Endothelial cell of umbilical vein (primary cell): ENCODE results near the gene CHRNA1. TPM values are rescaled to one million over a fixed set of nuclear protein-coding genes. Genes with fewer than 3 reads are reported as not detected.

Source experiments
- BruUV-seq: library from RNA; stranded (reverse); fragments of 400-500 nt; replicated peaks from 2 replicates; lab custom pipeline; 2021; lab: Mats Ljungman, UMichigan
- CTCF ChIA-PET: fragments of 300-600, 350-600 bp; sonication (Branson Sonifier 250); formaldehyde crosslinking; loops from one replicate; lab custom pipeline; 2021; ENCODE audit warnings: antibody characterized with exemption, inconsistent platforms; lab: Charles Lee
- POLR2A ChIA-PET: fragments of 300-600, 350-600 bp; sonication (Branson Sonifier 250); formaldehyde crosslinking; loops from one replicate; lab custom pipeline; 2021; ENCODE audit warnings: antibody characterized with exemption, inconsistent platforms; lab: Charles Lee
- DNase-seq: peaks from one replicate; pipeline ENCODE4 v3.0.0-alpha.2; 2011; ENCODE audit warnings: low read depth, low spot score
- FAIRE-seq: peaks from 2 replicates; lab custom pipeline; 2011; peaks lifted over from hg19 to GRCh38; lab: Jason Lieb, UNC
- H2AFZ ChIP-seq: 2 replicates; pipeline ENCODE4 v1.6.0; 2012; ENCODE audit warnings: low read depth, low read length, control low read depth, inconsistent platforms
- H3K27ac ChIP-seq: 2 replicates; pipeline ENCODE4 v1.5.1; 2011; ENCODE audit warnings: low read depth, mild to moderate bottlenecking, control low read depth, low read length, moderate library complexity; ENCODE audit not compliant: insufficient read depth
- H3K27me3 ChIP-seq, 2 experiments: 2 replicates each; pipeline versions ENCODE4 v1.6.0 to v1.6.1; 2011; ENCODE audit warnings: low read length in 2 of 2, mixed read lengths in 1 of 2; ENCODE audit not compliant: control insufficient read depth in 2 of 2, insufficient read depth in 2 of 2
- H3K36me3 ChIP-seq, 2 experiments: 2 replicates in 1 of 2; 3 replicates in 1 of 2; pipeline ENCODE4 v1.5.1; 2011; ENCODE audit warnings: low read length in 2 of 2, mild to moderate bottlenecking in 1 of 2, moderate library complexity in 1 of 2; ENCODE audit not compliant: control insufficient read depth in 2 of 2, insufficient read depth in 2 of 2; ENCODE audit errors: extremely low read depth in 1 of 2
- H3K4me1 ChIP-seq: 3 replicates; pipeline ENCODE4 v1.5.1; 2011; ENCODE audit warnings: mild to moderate bottlenecking, low read length; ENCODE audit not compliant: control insufficient read depth, insufficient read depth; ENCODE audit errors: extremely low read depth
- H3K4me2 ChIP-seq: 2 replicates; pipeline ENCODE4 v1.6.1; 2011; ENCODE audit warnings: low read length, control low read depth, mixed read lengths; ENCODE audit not compliant: insufficient read depth
- H3K4me3 ChIP-seq, 3 experiments: fragments of 200-600 bp in 1 of 3; sonication (generic), shearing (Covaris generic) in 1 of 3; replicated peaks in 1 of 3; 2 replicates each; pipeline ENCODE4 v1.5.1; 2011 to 2016; ENCODE audit warnings: control low read depth in 3 of 3, low read length in 3 of 3, mild to moderate bottlenecking in 2 of 3, inconsistent platforms in 1 of 3, low read depth in 1 of 3, moderate library complexity in 1 of 3; ENCODE audit not compliant: insufficient read depth in 1 of 3
- H3K79me2 ChIP-seq: 2 replicates; pipeline ENCODE4 v1.6.0; 2012; ENCODE audit warnings: low read length, inconsistent platforms; ENCODE audit not compliant: control insufficient read depth, insufficient read depth
- H3K9ac ChIP-seq: replicated peaks from 2 replicates; pipeline ENCODE3; 2011; ENCODE audit warnings: low read length, control low read depth; ENCODE audit not compliant: insufficient read depth; ENCODE audit errors: extremely low read depth
- H3K9me1 ChIP-seq: replicated peaks from 3 replicates; pipeline ENCODE4 v1.6.0; 2011; ENCODE audit warnings: mild to moderate bottlenecking, low read length; ENCODE audit not compliant: control insufficient read depth, insufficient read depth; ENCODE audit errors: extremely low read depth
- H3K9me3 ChIP-seq: replicated peaks from 2 replicates; pipeline ENCODE4 v1.5.1; 2012; ENCODE audit warnings: low read length, inconsistent platforms; ENCODE audit not compliant: control insufficient read depth, insufficient read depth
- H4K20me1 ChIP-seq: replicated peaks from 2 replicates; pipeline ENCODE3; 2011; ENCODE audit warnings: mild to moderate bottlenecking, low read length; ENCODE audit not compliant: control insufficient read depth, insufficient read depth; ENCODE audit errors: extremely low read depth
- CTCF ChIP-seq, 2 donors: IDR thresholded peaks; 1 replicate in 1 of 2; 2 replicates in 1 of 2; pipeline ENCODE4 v1.5.1; 2011; ENCODE audit warnings: low read length in 2 of 2, mild to moderate bottlenecking in 2 of 2, moderate library complexity in 2 of 2, control low read depth in 1 of 2, inconsistent platforms in 1 of 2, low read depth in 1 of 2; ENCODE audit not compliant: insufficient read depth in 1 of 2; ENCODE audit errors: extremely low read depth in 1 of 2
- EZH2 ChIP-seq: IDR thresholded peaks from 2 replicates; pipeline ENCODE4 v1.6.1; 2012; ENCODE audit warnings: borderline replicate concordance, low read depth, mild to moderate bottlenecking, moderate library complexity, low read length, inconsistent platforms; ENCODE audit not compliant: severe bottlenecking
- FOS ChIP-seq: IDR thresholded peaks from 2 replicates; pipeline ENCODE4 v1.6.1; 2011; ENCODE audit warnings: mild to moderate bottlenecking, low read length, moderate library complexity, borderline replicate concordance; ENCODE audit not compliant: insufficient read depth
- GATA2 ChIP-seq: IDR thresholded peaks from 2 replicates; pipeline ENCODE4 v1.7.0; 2011; ENCODE audit warnings: low read depth, mild to moderate bottlenecking, moderate library complexity, mixed read lengths, low read length; ENCODE audit not compliant: insufficient read length, insufficient read depth
- JUN ChIP-seq: IDR thresholded peaks from 2 replicates; pipeline ENCODE4 v1.6.1; 2011; ENCODE audit warnings: borderline replicate concordance, low read depth; ENCODE audit not compliant: insufficient read length, insufficient read depth
- MAX ChIP-seq: IDR thresholded peaks from 2 replicates; pipeline ENCODE4 v1.6.1; 2011; ENCODE audit not compliant: insufficient read depth, insufficient read length
- MYC ChIP-seq: IDR thresholded peaks from one replicate; pipeline ENCODE4 v1.6.1; 2011; ENCODE audit warnings: mild to moderate bottlenecking, low read depth, low read length
- POLR2A ChIP-seq: IDR thresholded peaks from 2 replicates; pipeline ENCODE4 v1.6.1; 2012; ENCODE audit warnings: low read depth, mild to moderate bottlenecking, control low read depth, low read length
- POLR2AphosphoS5 ChIP-seq: IDR thresholded peaks from 2 replicates; pipeline ENCODE4 v1.6.1; 2012; ENCODE audit warnings: low read depth, mild to moderate bottlenecking, control low read depth, low read length, moderate library complexity; ENCODE audit not compliant: insufficient read depth
- dilution Hi-C: fragments of 300-500 bp; cut with MboI; formaldehyde crosslinking; loops from one replicate; pipeline ENCODE4 v1.15.0; 2019; ENCODE audit warnings: low sequenced_read_pairs; ENCODE audit not compliant: extremely low pct_ligation_motif_present
- intact Hi-C: fragments of 100-400 bp; cut with micrococcal nuclease; formaldehyde crosslinking; loops from one replicate; pipeline ENCODE4 v1.10.0; 2022
- polyA plus RNA-seq, 4 experiments: library from polyadenylated mRNA; depleted of rRNA in 3 of 4; stranded (reverse) in 3 of 4; unstranded in 1 of 4; fragments of >200 nt; gene quantifications; 2 replicates each; pipeline versions ENCODE4 v1.2.1 to v1.2.3, GENCODE V29; 2011 to 2012; ENCODE audit warnings: missing spikeins in 1 of 4
- total RNA-seq: library from RNA; stranded (reverse); gene quantifications from 2 replicates; pipeline ENCODE4 v1.2.3, GENCODE V29; 2021

CHRNA1 gene
- total and polyA plus RNA-seq, 2 donors (not counting 3 experiments of a cell fraction or from before 2014, with no cell fraction given), result 11.3 to 18.2 TPM

GRCh38 chr2:174753038-174753633 lies 11.1 kb downstream of the CHRNA1 start:
- Histone ChIP-seq H3K27me3 (no peaks in the 10 kb centered on the region), H3K27ac (no peak overlapping the region), H3K79me2 (no peaks in the 10 kb centered on the region), H2AFZ (no peak overlapping the region), H3K4me2 (no peak overlapping the region), H3K36me3 (no peaks in the 10 kb centered on the region), H3K9ac (no peak overlapping the region), H4K20me1 (no peaks in the 10 kb centered on the region), H3K4me1 (no peaks in the 10 kb centered on the region), H3K9me1 (no peaks in the 10 kb centered on the region), H3K9me3 (no peaks in the 10 kb centered on the region), H3K4me3 (no peak overlapping the region)
- CTCF ChIA-PET, result no interaction called here
- DNase-seq, result no peak
- FAIRE-seq, result no peak
- dilution Hi-C loops (no loop called here), intact Hi-C loops (no loop called here)
- BruUV-seq, result no TSS peak
- POLR2A ChIA-PET, result no interaction called here
- TF ChIP-seq POLR2A (no peak), POLR2AphosphoS5 (no peak), EZH2 (no peak), MYC (no peak), GATA2 (no peak), CTCF (IDR thresholded peaks at IDR 0.05; ENCODE audit: extremely low read depth in 1 of 2, insufficient read depth in 1 of 2, low read depth in 1 of 2, low read length in 2 of 2) (no peak), FOS (no peak), MAX (no peak), JUN (no peak)
